Hepatocyte (in vitro differentiated cells): Measurements from ENCODE around the gene MAP2K7. TPM values are rescaled to one million over a fixed set of nuclear protein-coding genes. Genes with fewer than 3 reads are reported as not detected.

Source experiments
- DNase-seq: peaks from one replicate; pipeline ENCODE4 v3.0.0-alpha.2; 2016; ENCODE audit warnings: low spot score
- H2AFZ ChIP-seq: fragments of 200-600 bp; sonication (generic); 2 replicates; pipeline ENCODE4 v1.6.0; 2016; ENCODE audit warnings: antibody characterized with exemption, mild to moderate bottlenecking
- H3K27ac ChIP-seq: fragments of 200-600 bp; sonication (generic); 2 replicates; pipeline ENCODE4 v1.5.1; 2016; ENCODE audit warnings: mild to moderate bottlenecking
- H3K27me3 ChIP-seq: fragments of 200-600 bp; sonication (generic); 2 replicates; pipeline ENCODE4 v1.6.1; 2016
- H3K36me3 ChIP-seq: fragments of 200-600 bp; sonication (generic); replicated peaks from 2 replicates; pipeline ENCODE4 v1.5.1; 2016; ENCODE audit warnings: low read depth; ENCODE audit not compliant: insufficient read depth
- H3K4me1 ChIP-seq: fragments of 200-600 bp; sonication (generic); 2 replicates; pipeline ENCODE4 v1.5.1; 2016; ENCODE audit warnings: mild to moderate bottlenecking, moderate library complexity; ENCODE audit not compliant: insufficient read depth
- H3K4me2 ChIP-seq: fragments of 200-600 bp; sonication (generic); 2 replicates; pipeline ENCODE4 v1.6.0; 2016
- H3K4me3 ChIP-seq: fragments of 200-600 bp; sonication (generic); 2 replicates; pipeline ENCODE4 v1.5.1; 2016; ENCODE audit warnings: mild to moderate bottlenecking
- H3K79me2 ChIP-seq: fragments of 200-600 bp; sonication (generic); 2 replicates; pipeline ENCODE4 v1.6.0; 2017; ENCODE audit warnings: mild to moderate bottlenecking
- H3K9me2 ChIP-seq: fragments of 200-600 bp; sonication (generic); replicated peaks from 2 replicates; pipeline ENCODE4 v1.6.0; 2017; ENCODE audit warnings: mild to moderate bottlenecking; ENCODE audit not compliant: insufficient read depth
- H3K9me3 ChIP-seq: fragments of 200-600 bp; sonication (generic); 2 replicates; pipeline ENCODE4 v1.5.1; 2016; ENCODE audit warnings: low read depth, mild to moderate bottlenecking
- H4K20me1 ChIP-seq: fragments of 200-600 bp; sonication (generic); 2 replicates; pipeline ENCODE4 v1.6.0; 2016; ENCODE audit warnings: mild to moderate bottlenecking; ENCODE audit not compliant: insufficient read depth, poor library complexity, severe bottlenecking
- EZH2 ChIP-seq: fragments of 200-600 bp; sonication (generic); IDR thresholded peaks from 2 replicates; pipeline ENCODE4 v1.6.1; 2016; ENCODE audit warnings: antibody characterized with exemption, mild to moderate bottlenecking, borderline replicate concordance
- EZH2phosphoT487 ChIP-seq: fragments of 200-600 bp; sonication (generic); IDR thresholded peaks from one replicate; pipeline ENCODE4 v1.6.1; 2018; ENCODE audit warnings: antibody characterized with exemption, mild to moderate bottlenecking, low read depth, moderate library complexity; ENCODE audit not compliant: unreplicated experiment, severe bottlenecking
- WGBS: methylation state at CpG from one replicate; pipeline ENCODE4 v1.1.6; 2016; ENCODE audit warnings: low lambda C conversion rate; ENCODE audit errors: missing lambda C conversion rate; 5-methylcytosine and 5-hydroxymethylcytosine counted together
- polyA plus RNA-seq: library from polyadenylated mRNA; unstranded; fragments of >200 nt; fragmentation: Nextera tagmentation; extraction: Ambion mirVana; gene quantifications from 2 replicates; pipeline ENCODE4 v1.2.1, GENCODE V29; 2016
- total RNA-seq: library from RNA; depleted of rRNA; stranded (reverse); fragments of >200 nt; gene quantifications from 2 replicates; pipeline ENCODE4 v1.2.3, GENCODE V29; 2014
- TF ChIP-seq, protein P1 (sequence below): fragments of 200-600 bp; sonication (generic); IDR thresholded peaks from 2 replicates; pipeline ENCODE4 v1.5.1; 2016; ENCODE audit warnings: antibody characterized with exemption, mild to moderate bottlenecking; ENCODE audit not compliant: poor library complexity

Gene MAP2K7
- total and polyA plus RNA-seq, 2 experiments from 2014 or later: 12.8 to 13.6 TPM

DNA sequence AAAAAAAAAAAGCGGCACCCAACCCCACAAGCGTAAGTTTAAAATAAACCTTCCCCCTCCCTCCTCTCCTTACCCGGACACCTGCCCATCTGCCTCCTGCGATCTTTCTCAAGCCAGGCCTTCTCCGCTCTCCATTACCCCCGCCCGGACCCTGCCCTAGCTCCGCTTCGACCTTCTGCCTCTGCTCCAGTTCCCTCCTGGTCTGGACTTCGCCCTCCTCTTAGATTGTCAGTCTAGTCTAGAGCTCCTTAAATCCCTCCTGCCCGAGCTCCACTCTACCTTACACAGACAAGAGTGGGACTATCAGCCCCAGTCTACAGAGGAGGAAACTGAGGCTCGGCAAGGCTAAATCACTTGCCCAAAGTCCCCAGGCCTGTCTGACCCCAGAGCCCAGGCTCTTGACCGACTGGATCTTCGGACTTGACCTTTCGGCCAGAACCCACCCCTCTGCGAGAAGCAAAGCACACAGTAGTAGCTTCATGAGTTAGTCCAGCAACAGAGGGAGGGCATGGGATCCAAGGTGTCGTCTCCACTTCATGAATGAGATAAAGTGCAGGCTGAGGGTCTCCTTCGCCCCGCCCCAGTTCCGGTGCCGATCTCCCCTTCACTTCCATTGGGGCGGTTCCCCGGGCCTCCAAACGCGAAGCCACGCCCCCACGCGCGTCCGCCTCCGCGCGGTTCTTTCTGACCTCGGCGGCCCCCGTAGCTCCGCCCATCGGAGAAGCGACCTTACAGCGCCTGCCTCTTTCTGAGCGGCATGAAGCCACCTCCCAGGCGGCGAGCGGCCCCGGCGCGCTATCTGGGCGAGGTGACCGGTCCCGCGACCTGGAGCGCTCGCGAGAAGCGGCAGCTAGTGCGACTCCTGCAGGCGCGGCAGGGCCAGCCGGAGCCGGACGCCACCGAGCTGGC lies 16.2 kb downstream of the MAP2K7 start, which contains the start of gene SNAPC2:
SNAPC2 (plus strand) TSS at position 729 of the 909 bp plus-strand sequence; CDS start at position 758, 29 bp downstream.
- Histone ChIP-seq H3K27me3 (peaks cover 30% of the 10 kb centered on the region), H3K4me1 (peaks cover 36% of the 10 kb centered on the region), H3K9me3 (no peaks in the 10 kb centered on the region), H4K20me1 (no peaks in the 10 kb centered on the region), H3K4me3 (peak within 1 kb of the TSS; percentile 83), H3K27ac (peak within 1 kb of the TSS; percentile 93), H3K79me2 (no peaks in the 10 kb centered on the region), H3K9me2 (no peaks in the 10 kb centered on the region), H3K36me3 (no peaks in the 10 kb centered on the region), H2AFZ (peak within 1 kb of the TSS; percentile 84), H3K4me2 (peak within 1 kb of the TSS; percentile 87)
- TF ChIP-seq, protein P1, sequence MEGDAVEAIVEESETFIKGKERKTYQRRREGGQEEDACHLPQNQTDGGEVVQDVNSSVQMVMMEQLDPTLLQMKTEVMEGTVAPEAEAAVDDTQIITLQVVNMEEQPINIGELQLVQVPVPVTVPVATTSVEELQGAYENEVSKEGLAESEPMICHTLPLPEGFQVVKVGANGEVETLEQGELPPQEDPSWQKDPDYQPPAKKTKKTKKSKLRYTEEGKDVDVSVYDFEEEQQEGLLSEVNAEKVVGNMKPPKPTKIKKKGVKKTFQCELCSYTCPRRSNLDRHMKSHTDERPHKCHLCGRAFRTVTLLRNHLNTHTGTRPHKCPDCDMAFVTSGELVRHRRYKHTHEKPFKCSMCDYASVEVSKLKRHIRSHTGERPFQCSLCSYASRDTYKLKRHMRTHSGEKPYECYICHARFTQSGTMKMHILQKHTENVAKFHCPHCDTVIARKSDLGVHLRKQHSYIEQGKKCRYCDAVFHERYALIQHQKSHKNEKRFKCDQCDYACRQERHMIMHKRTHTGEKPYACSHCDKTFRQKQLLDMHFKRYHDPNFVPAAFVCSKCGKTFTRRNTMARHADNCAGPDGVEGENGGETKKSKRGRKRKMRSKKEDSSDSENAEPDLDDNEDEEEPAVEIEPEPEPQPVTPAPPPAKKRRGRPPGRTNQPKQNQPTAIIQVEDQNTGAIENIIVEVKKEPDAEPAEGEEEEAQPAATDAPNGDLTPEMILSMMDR: no peak
- no peak for TF ChIP-seq EZH2
- TF ChIP-seq EZH2phosphoT487: no peak
- WGBS: 16% methylated on average over 62 of the region's 62 CpGs
- peak; percentile 97 for DNase-seq

DNA sequence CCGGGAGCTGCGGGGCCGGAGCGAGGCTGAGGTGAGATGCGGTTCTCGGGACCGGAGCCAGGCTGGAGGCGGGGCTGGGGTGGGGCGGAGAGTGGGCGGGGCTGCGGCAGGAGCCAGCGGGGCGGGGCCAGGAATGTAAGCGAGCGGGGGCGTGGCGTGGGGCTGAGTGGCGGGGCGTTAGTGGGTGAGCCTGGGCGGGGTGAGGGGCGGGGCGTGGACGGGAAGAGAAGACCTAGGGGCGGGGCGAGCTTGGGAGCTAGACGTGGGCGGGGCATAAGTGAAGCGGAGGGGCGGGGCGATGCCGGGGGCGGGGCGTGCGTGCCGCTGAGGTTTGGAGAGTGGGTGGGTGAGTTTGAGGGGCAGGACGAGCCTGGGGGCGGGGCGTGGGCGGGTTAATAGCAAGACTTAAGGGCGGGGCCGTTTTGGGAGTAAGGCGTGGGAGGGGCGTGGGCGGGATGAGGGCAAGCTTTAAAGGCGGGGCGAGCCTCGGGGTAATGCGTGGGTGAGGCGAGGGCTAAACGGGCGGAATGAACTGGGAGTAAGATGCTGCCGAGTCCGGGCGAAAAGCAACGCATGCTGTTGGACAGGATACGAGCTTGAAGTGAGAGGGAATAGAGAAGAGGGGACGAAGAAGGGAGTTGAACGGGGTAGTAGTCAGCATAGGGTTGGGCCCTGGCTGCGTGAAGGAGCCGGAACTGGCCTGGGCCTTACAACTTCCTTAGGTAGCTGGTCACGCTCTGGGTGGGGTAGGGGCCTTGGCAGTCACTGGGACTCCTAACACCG lies 17.0 kb downstream of the MAP2K7 start:
- Histone ChIP-seq H3K79me2 (no peaks in the 10 kb centered on the region), H3K4me2 (peak overlapping the region; percentile 87), H2AFZ (peak overlapping the region; percentile 84), H3K36me3 (no peaks in the 10 kb centered on the region), H3K4me3 (peak overlapping the region; percentile 83), H3K4me1 (peaks cover 35% of the 10 kb centered on the region), H3K27ac (peak overlapping the region; percentile 93), H3K9me3 (no peaks in the 10 kb centered on the region), H4K20me1 (no peaks in the 10 kb centered on the region), H3K9me2 (no peaks in the 10 kb centered on the region), H3K27me3 (peaks cover 21% of the 10 kb centered on the region)
- WGBS: 10% methylated on average over 25 of the region's 62 CpGs
- peak; percentile 100 for DNase-seq
- no peak for TF ChIP-seq EZH2
- TF ChIP-seq EZH2phosphoT487: no peak
- TF ChIP-seq, protein P1: no peak

GRCh38 chr19:7921302-7921966 lies 17.8 kb downstream of the MAP2K7 start:
- no peaks in the 10 kb centered on the region for H3K79me2 ChIP-seq
- no peaks in the 10 kb centered on the region for H3K9me2 ChIP-seq
- H3K4me3 ChIP-seq: no peak overlapping the region
- H3K9me3 ChIP-seq: no peaks in the 10 kb centered on the region
- peak overlapping the region; percentile 87 for H3K4me2 ChIP-seq
- DNase-seq: no peak
- TF ChIP-seq, protein P1: no peak
- no peak for TF ChIP-seq EZH2phosphoT487
- H3K36me3 ChIP-seq: no peaks in the 10 kb centered on the region
- peaks cover 32% of the 10 kb centered on the region for H3K4me1 ChIP-seq
- H4K20me1 ChIP-seq: no peaks in the 10 kb centered on the region
- no peak overlapping the region for H2AFZ ChIP-seq
- WGBS: 88% methylated on average over 17 of the region's 17 CpGs
- peak overlapping the region; percentile 76 for H3K27ac ChIP-seq
- H3K27me3 ChIP-seq: peaks cover 14% of the 10 kb centered on the region
